HepG2 (cell line): ENCODE data around the gene PIK3CB. TPM values are rescaled to one million over a fixed set of nuclear protein-coding genes. Genes with fewer than 3 reads are reported as not detected.

Experiments
- ATAC-seq: fragments of 200-7000 bp; cut with Tn5 transposase; 3 replicates; pipeline ENCODE4 v1.9.1; 2020; ENCODE audit warnings: mild to moderate bottlenecking, moderate library complexity
- BruUV-seq: library from RNA; stranded (reverse); fragments of 400-500 nt; replicated peaks from 2 replicates; lab custom pipeline; 2021; lab: Mats Ljungman, UMichigan
- CTCF ChIA-PET: fragments of 300-600 bp; formaldehyde crosslinking; extraction: SDS; loops from one replicate; lab custom pipeline; 2021; ENCODE audit warnings: low total read pairs, inconsistent platforms, low intra/inter-chr PET ratio; lab: Yijun Ruan, JAX
- POLR2A ChIA-PET: fragments of 350-600 bp; sonication (Branson Sonifier 250); formaldehyde crosslinking; loops from one replicate; lab custom pipeline; 2020; ENCODE audit warnings: antibody characterized with exemption, inconsistent platforms; lab: Yijun Ruan, JAX
- DNase-seq: peaks from one replicate; pipeline ENCODE4 v3.0.0-alpha.2; 2015; ENCODE audit warnings: low spot score
- FAIRE-seq: peaks from 3 replicates; lab custom pipeline; 2011; peaks lifted over from hg19 to GRCh38; lab: Jason Lieb, UNC
- H2AFZ ChIP-seq: one replicate; pipeline ENCODE4 v1.6.1; 2011; ENCODE audit warnings: low read length, inconsistent platforms
- H3K27ac ChIP-seq: fragments of 300-600 bp; 3 replicates; pipeline ENCODE4 v1.8.0; 2011; ENCODE audit warnings: mixed run types, mild to moderate bottlenecking, mixed read lengths, low read length, inconsistent platforms; ENCODE audit not compliant: insufficient read depth; ENCODE audit errors: extremely low read length
- H3K27me3 ChIP-seq, 2 experiments: fragments of 200-600 bp in 1 of 2; 2 replicates in 1 of 2; 3 replicates in 1 of 2; pipeline versions ENCODE4 v1.6.0 to v1.8.0; 2011; ENCODE audit warnings: low read length in 2 of 2, mild to moderate bottlenecking in 2 of 2, moderate library complexity in 2 of 2, inconsistent platforms in 1 of 2; ENCODE audit not compliant: insufficient read depth in 2 of 2, control insufficient read depth in 1 of 2
- H3K36me3 ChIP-seq, 2 experiments: fragments of 200-600 bp in 1 of 2; replicated peaks in 1 of 2; 2 replicates in 1 of 2; 3 replicates in 1 of 2; pipeline versions ENCODE4 v1.5.1 to v1.8.0; 2011; ENCODE audit warnings: low read length in 2 of 2, inconsistent platforms in 1 of 2; ENCODE audit not compliant: insufficient read depth in 2 of 2, control insufficient read depth in 1 of 2
- H3K4me1 ChIP-seq: 2 replicates; pipeline ENCODE4 v1.5.1; 2012; ENCODE audit warnings: low read length, inconsistent platforms; ENCODE audit not compliant: insufficient read depth
- H3K4me2 ChIP-seq: 2 replicates; pipeline ENCODE4 v1.6.0; 2011; ENCODE audit warnings: low read depth, low read length, inconsistent platforms
- H3K4me3 ChIP-seq, 3 experiments: fragments of 200-600 bp in 1 of 3; sonication (generic), shearing (Covaris generic) in 1 of 3; replicated peaks in 1 of 3; 2 replicates each; pipeline ENCODE4 v1.5.1; 2011 to 2016; ENCODE audit warnings: low read length in 3 of 3, inconsistent platforms in 2 of 3, low read depth in 2 of 3, mild to moderate bottlenecking in 2 of 3, control low read depth in 1 of 3, mixed read lengths in 1 of 3; ENCODE audit not compliant: insufficient read depth in 1 of 3
- H3K79me2 ChIP-seq: one replicate; pipeline ENCODE4 v1.6.1; 2011; ENCODE audit warnings: low read length, inconsistent platforms; ENCODE audit not compliant: insufficient read depth
- H3K9ac ChIP-seq: 2 replicates; pipeline ENCODE4 v1.6.0; 2011; ENCODE audit warnings: mild to moderate bottlenecking, low read depth, low read length, inconsistent platforms; ENCODE audit not compliant: insufficient read depth
- H3K9me3 ChIP-seq: 2 replicates; pipeline ENCODE4 v1.5.1; 2012; ENCODE audit warnings: mild to moderate bottlenecking, low read length
- H4K20me1 ChIP-seq: 2 replicates; pipeline ENCODE4 v1.6.0; 2011; ENCODE audit warnings: inconsistent platforms, mild to moderate bottlenecking, low read length, moderate library complexity; ENCODE audit not compliant: insufficient read depth
- BCL6 ChIP-seq: IDR thresholded peaks from 2 replicates; pipeline ENCODE4 v1.6.1; 2016; ENCODE audit warnings: missing genetic modification reagents, missing compliant biosample characterization
- DMTF1 ChIP-seq: sonication (generic); formaldehyde crosslinking; IDR thresholded peaks from 2 replicates; pipeline ENCODE4 v1.4.0; 2020; ENCODE audit warnings: mild to moderate bottlenecking, missing genetic modification reagents
- RFX1 ChIP-seq: fragments of 450-650 bp; IDR thresholded peaks from 2 replicates; pipeline ENCODE4 v1.6.1; 2017
- ZFYVE20 ChIP-seq: sonication (generic); formaldehyde crosslinking; IDR thresholded peaks from 2 replicates; pipeline ENCODE4 v1.8.0; 2023; ENCODE audit warnings: low read depth, mild to moderate bottlenecking, moderate library complexity, missing genetic modification reagents, borderline replicate concordance
- ZNF318 ChIP-seq: sonication (generic); formaldehyde crosslinking; IDR thresholded peaks from 2 replicates; pipeline ENCODE4 v1.4.0; 2020; ENCODE audit warnings: mild to moderate bottlenecking, missing genetic modification reagents
- ZNF770 ChIP-seq: sonication (generic); formaldehyde crosslinking; IDR thresholded peaks from 2 replicates; pipeline ENCODE4 v1.5.0; 2020; ENCODE audit warnings: mild to moderate bottlenecking, missing genetic modification reagents
- WGBS: methylation state at CpG from one replicate; pipeline ENCODE4 v1.1.6; 2017; ENCODE audit warnings: low lambda C conversion rate; 5-methylcytosine and 5-hydroxymethylcytosine counted together
- in situ Hi-C: cut with HindIII; loops from 2 replicates; pipeline ENCODE4 v1.10.0; 2017; ENCODE audit warnings: low pct_unique_long_range_greater_than_20kb; ENCODE audit not compliant: extremely low pct_ligation_motif_present
- intact Hi-C: fragments of 100-400 bp; cut with micrococcal nuclease; formaldehyde crosslinking; loops from one replicate; pipeline ENCODE4 v1.10.0; 2022; ENCODE audit not compliant: unreplicated experiment
- polyA plus RNA-seq, 8 experiments: library from polyadenylated mRNA; depleted of rRNA in 3 of 8; stranded (reverse) in 7 of 8; unstranded in 1 of 8; fragments of >200 nt; fragmentation: Illumina TruSeq in 4 of 8; extraction: Trizol in 4 of 8; gene quantifications; 2 replicates each; pipeline versions ENCODE4 v1.2.1 to v1.2.3, GENCODE V29; 2011 to 2016; ENCODE audit warnings: low read depth in 4 of 8, missing spikeins in 1 of 8, mixed read lengths in 1 of 8; ENCODE audit not compliant: insufficient read depth in 1 of 8
- total RNA-seq, 5 experiments: library from RNA; depleted of rRNA; stranded (reverse); fragments of >200 nt; fragmentation: Illumina TruSeq; extraction: Trizol; gene quantifications; 2 replicates each; pipeline ENCODE4 v1.2.3, GENCODE V29; 2016; ENCODE audit warnings: low read depth in 1 of 5

PIK3CB gene
- total and polyA plus RNA-seq, 2 of the 13 experiments (the other 11 are each of a cell fraction or from before 2014, with no cell fraction given): 6.6 to 18.7 TPM

- no peak for TF ChIP-seq DMTF1
- TF ChIP-seq ZFYVE20 (CRISPR knock-in tag): no peak
These were observed 10.5 kb upstream of the PIK3CB start (continued) for GRCh38 chr3:138845181-138845601.

- intact Hi-C loops: no loop called here
- POLR2A ChIA-PET: interaction anchor here (0.6 to 3.1 kb wide), 3 partner anchors 11 to 73 kb away, joined by 3 to 19 read pairs (median 5); no protein-coding TSS in a partner anchor
- no peaks in the 10 kb centered on the region for H3K36me3 ChIP-seq
- no peak overlapping the region for H3K27ac ChIP-seq
- BruUV-seq: no TSS peak
- no peak overlapping the region for H3K4me3 ChIP-seq
- no peak overlapping the region for H3K4me2 ChIP-seq
- ATAC-seq (no peak; the same call in 2 of the 3 replicates), DNase-seq (no peak), FAIRE-seq (no peak)
- 73% methylated on average over 5 of the region's 5 CpGs for WGBS
- no peak overlapping the region for H2AFZ ChIP-seq
- H3K9me3 ChIP-seq: no peaks in the 10 kb centered on the region
- H3K79me2 ChIP-seq: no peaks in the 10 kb centered on the region
- H3K9ac ChIP-seq: no peak overlapping the region
- CTCF ChIA-PET: no interaction called here
- H4K20me1 ChIP-seq: no peaks in the 10 kb centered on the region
- TF ChIP-seq ZNF318 (CRISPR knock-in tag): no peak
- TF ChIP-seq RFX1: no peak
- TF ChIP-seq BCL6 (CRISPR knock-in tag): no peak
- TF ChIP-seq ZNF770 (CRISPR knock-in tag): peak; percentile 72
- peaks cover 52% of the 10 kb centered on the region for H3K4me1 ChIP-seq
- H3K27me3 ChIP-seq: no peaks in the 10 kb centered on the region
- in situ Hi-C loops: no loop called here
These were observed 7.9 kb upstream of the PIK3CB start for GRCh38 chr3:138842483-138843188.
